GM19455 (cell line): ENCODE results near the gene ONECUT2.

Source experiments
- ATAC-seq: cut with Tn5 transposase; IDR thresholded peaks from one replicate; pipeline ENCODE4 v1.9.1; 2021; ENCODE audit not compliant: unreplicated experiment

Gene ONECUT2

GRCh38 chr18:57523171-57523956 lies 88.2 kb downstream of the ONECUT2 start:
- no peak for ATAC-seq

- ATAC-seq, result no peak
Measured at GRCh38 chr18:57527556-57528229, 92.5 kb downstream of the ONECUT2 start.

DNA sequence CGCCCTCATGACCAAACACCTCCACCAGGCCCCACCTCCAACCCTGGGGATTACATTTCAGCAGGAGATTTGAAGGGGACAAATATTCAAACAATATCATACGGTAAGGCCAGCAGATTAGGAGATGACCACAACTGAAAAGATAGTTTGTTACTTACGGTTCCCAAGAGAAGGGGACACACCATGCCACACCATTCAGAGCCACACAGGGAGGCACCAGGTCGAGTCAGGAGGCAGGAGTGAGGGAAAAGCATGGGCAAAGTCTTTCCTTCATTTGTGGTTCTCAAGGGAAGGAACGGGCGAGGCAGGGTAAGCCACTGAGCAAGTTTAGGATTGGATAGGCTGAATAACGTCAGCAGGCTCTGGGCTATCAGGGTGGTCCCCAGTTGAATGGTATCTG lies 94.0 kb downstream of the ONECUT2 start:
- no peak for ATAC-seq

DNA sequence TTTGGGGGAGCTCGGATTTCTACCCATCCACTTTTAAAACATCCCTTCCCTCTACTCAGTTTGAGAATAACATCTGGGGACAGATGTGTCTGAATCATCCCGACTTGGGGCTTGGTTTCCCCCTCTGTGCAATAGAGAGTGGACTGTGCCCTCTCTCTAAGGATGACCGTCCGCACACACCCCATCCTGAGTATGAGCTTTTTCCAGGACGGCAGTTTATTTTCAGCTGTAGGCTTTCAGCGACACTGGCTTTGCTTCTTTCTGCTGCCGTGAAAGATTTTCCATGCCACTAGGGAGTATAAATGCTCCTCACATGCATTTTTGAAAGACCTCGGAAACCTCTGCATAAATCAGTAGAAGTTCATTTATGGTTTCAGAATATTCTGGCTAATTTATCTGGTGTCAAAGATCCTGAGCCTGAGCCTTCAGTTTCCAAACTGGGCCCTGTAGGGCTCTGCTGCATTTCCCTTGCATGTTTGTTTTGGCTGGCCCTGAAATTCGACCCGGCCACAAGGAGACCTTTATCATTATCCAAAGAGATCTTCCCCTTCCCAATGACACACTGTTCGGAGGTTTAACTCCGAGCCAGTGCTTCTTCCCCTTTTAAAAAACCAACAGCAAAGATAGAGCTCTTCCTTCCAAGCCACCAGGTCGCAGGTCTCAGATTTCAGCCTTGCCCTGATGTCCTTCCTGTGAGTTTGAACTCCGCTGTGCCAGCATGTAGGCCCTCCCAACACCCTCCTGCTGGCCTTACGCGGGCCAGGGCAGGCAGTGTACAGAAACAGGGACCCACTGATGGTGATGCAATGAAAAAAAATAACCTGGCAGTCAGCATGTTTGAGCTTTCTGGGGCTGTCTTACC lies 98.1 kb downstream of the ONECUT2 start:
- ATAC-seq, result no peak

DNA sequence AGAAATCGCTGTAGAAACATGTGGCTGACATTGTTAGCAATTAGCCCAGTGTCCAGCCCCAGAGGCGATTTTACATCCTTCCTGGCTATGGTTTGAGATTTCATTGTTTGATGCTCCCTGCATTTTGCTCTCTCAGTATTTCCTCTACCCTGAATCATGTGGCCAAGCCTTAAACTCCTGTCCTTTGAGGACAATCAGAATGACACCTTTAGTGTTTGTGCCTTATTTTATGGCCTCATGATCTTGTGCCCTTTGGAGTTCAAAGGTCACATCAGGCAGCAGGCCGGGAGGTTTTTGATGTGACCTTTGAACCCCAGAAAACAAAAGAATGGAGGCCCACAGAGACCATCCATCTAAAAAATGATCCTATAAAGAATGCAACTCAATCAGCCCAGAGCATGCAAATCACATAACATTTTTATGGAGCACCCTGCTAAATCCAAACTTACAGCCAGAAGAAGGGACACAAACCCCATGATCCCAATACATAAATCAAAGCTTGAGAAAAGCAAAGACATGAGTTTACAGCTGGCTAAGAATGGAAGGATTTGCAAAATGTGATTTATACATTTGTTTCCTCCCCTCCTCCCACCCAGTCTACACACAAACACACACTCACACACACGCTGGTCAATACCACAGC lies 98.8 kb downstream of the ONECUT2 start:
- no peak for ATAC-seq

- ATAC-seq, result no peak
Measured at GRCh38 chr18:57534511-57534909, 99.3 kb downstream of the ONECUT2 start.

DNA sequence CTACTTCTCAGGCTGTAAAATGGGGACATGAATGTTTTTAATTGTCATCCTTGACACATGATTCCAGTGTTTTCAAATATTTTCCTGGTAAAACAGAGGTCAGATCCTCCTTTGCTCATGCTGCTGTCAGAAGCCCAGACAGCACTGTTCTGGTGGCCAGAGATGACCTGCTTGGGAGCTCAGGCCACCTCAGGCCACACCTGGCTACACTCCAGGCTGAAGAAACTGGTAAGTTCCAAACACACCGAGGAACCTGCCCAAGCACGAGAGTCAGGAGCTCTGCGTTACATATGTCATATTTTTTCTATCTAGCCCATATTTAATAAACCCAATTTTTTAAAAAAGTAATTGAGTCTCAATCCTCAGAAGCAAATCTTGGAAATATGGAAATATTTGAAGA lies 103.4 kb downstream of the ONECUT2 start:
- ATAC-seq, result no peak

DNA sequence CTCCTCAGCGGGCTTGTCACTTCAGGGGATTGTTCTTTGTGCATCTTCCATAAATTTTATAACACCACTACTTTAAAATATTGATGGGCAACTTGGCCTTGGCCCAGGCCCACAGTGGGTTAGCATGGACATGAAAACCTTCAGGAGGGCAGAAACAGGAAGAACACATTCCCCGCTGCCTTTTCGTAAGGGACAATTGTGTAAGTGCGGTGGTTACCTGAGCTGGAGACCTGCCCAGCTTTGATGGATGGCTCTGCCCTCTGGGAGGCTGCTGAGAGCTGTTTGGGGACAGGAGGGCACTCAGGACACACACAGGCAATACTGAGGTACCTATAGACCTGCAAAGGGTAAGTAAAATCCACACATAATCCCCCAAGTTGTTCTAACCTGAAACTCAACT lies 104.5 kb downstream of the ONECUT2 start:
- ATAC-seq, result no peak
